ENCODE measurements around the gene ARAP3. TPM values are rescaled to one million over a fixed set of nuclear protein-coding genes. Genes with fewer than 3 reads are reported as not detected.
A peak's percentile ranks its signal among the peaks of the same experiment; 100 is the strongest.

The ARAP3 gene
- total RNA-seq, 2 donors from 2014 or later: 3.9 to 4.6 TPM

- intact Hi-C loops (cut with DNase I): no loop called here
- no peaks in the 10 kb centered on the region for H3K36me3 ChIP-seq (replicated peaks in 1 of 2; ENCODE audit: insufficient read depth in 1 of 2, low read depth in 2 of 2)
- 67% methylated on average over 1 of the region's 1 CpG for WGBS, 2 donors
- DNase-seq (no peak), ATAC-seq (no peak)
- no peaks in the 10 kb centered on the region for H3K4me1 ChIP-seq
- H3K9me3 ChIP-seq: no peaks in the 10 kb centered on the region
- no peak overlapping the region for H3K4me3 ChIP-seq
- H3K27ac ChIP-seq: no peak overlapping the region
- no peaks in the 10 kb centered on the region for H3K27me3 ChIP-seq
- TF ChIP-seq CTCF (IDR thresholded peaks at IDR 0.05): no peak
- TF ChIP-seq POLR2A (IDR thresholded peaks at IDR 0.05): no peak
These were observed 32.7 kb upstream of the ARAP3 start for GRCh38 chr5:141714542-141715310.

GRCh38 chr5:141713616-141714309 lies 31.7 kb upstream of the ARAP3 start:
- ATAC-seq (peak; percentile 24), DNase-seq (no peak)
- H3K36me3 ChIP-seq (replicated peaks in 1 of 2; ENCODE audit: insufficient read depth in 1 of 2, low read depth in 2 of 2): no peaks in the 10 kb centered on the region
- TF ChIP-seq POLR2A (IDR thresholded peaks at IDR 0.05): no peak
- no peak for TF ChIP-seq CTCF (IDR thresholded peaks at IDR 0.05)
- WGBS, 2 donors: 64 to 76% methylated on average over 4 to 7 of the region's 7 CpGs
- no peaks in the 10 kb centered on the region for H3K4me1 ChIP-seq
- no peak overlapping the region for H3K4me3 ChIP-seq
- H3K27ac ChIP-seq: no peak overlapping the region
- H3K27me3 ChIP-seq: no peaks in the 10 kb centered on the region
- no peaks in the 10 kb centered on the region for H3K9me3 ChIP-seq
- intact Hi-C loops (cut with DNase I): no loop called here

DNA sequence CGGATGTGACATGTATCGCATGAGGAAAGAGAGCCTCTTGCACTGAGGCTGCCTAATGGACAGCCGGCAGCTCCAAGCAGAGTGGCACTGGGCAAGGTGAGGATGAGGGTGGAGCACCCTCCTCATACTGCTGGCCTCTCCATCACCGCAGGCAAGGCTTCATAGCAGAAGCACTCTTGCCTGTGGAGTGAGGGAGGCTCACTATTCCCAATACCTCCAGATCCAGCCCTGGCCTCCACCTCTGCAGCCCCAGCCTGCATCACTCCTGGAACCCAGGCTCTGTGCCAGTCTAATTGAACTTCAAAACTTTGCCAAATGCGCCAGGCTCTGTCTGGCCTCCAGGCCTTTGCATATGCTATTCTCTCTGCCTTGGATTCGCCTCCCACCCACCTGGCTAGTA lies 29.7 kb upstream of the ARAP3 start:
- Histone ChIP-seq H3K4me1 (peaks cover 5% of the 10 kb centered on the region), H3K4me3 (no peak overlapping the region), H3K27ac (no peak overlapping the region), H3K36me3 (replicated peaks in 1 of 2; ENCODE audit: insufficient read depth in 1 of 2, low read depth in 2 of 2) (no peaks in the 10 kb centered on the region), H3K27me3 (no peaks in the 10 kb centered on the region), H3K9me3 (no peaks in the 10 kb centered on the region)
- intact Hi-C loops (cut with DNase I): no loop called here
- TF ChIP-seq POLR2A (IDR thresholded peaks at IDR 0.05) (no peak), CTCF (IDR thresholded peaks at IDR 0.05) (no peak)
- WGBS, 2 donors: 87 to 90% methylated on average over 5 to 6 of the region's 6 CpGs
- no peak for DNase-seq
- ATAC-seq: no peak

- Histone ChIP-seq H3K36me3 (replicated peaks in 1 of 2; ENCODE audit: insufficient read depth in 1 of 2, low read depth in 2 of 2) (no peaks in the 10 kb centered on the region), H3K4me3 (no peak overlapping the region), H3K9me3 (no peaks in the 10 kb centered on the region), H3K4me1 (peaks cover 5% of the 10 kb centered on the region), H3K27me3 (no peaks in the 10 kb centered on the region), H3K27ac (no peak overlapping the region)
- DNase-seq (no peak), ATAC-seq (no peak)
- intact Hi-C loops (cut with DNase I): no loop called here
- no peak for TF ChIP-seq POLR2A (IDR thresholded peaks at IDR 0.05)
- TF ChIP-seq CTCF (IDR thresholded peaks at IDR 0.05): no peak
- WGBS, 2 donors: 57 to 72% methylated on average over 6 of the region's 6 CpGs
These were observed 27.8 kb upstream of the ARAP3 start for GRCh38 chr5:141709699-141710267.

Data from body of pancreas (tissue), 4 donors.